Measurements from ENCODE around the gene FAM89B.
"Not testable (repeated sequence)": the region's sequence is repeated elsewhere in the genome, so short reads cannot be mapped to it uniquely, and the experiment has no call there.

Gene FAM89B

GRCh38 chr11:65572356-65573051 is at the start of gene FAM89B:
FAM89B (plus strand) TSS chr11:65572538; CDS start chr11:65572670, 132 bp downstream.
- TF ChIP-seq CTCF (IDR thresholded peaks at IDR 0.05; ENCODE audit: low read depth, low read length, missing control alignments), result no peak
- H3K36me3 ChIP-seq (replicated peaks), result peaks cover 3% of the 10 kb centered on the region
- H3K27me3 ChIP-seq (replicated peaks), result no peaks in the 10 kb centered on the region
- H3K4me3 ChIP-seq (ENCODE audit: low read depth, low read length), result peak within 1 kb of the TSS; percentile 96
- in situ Hi-C loops (cut with HindIII; ENCODE audit: low pct_ligation_motif_present, low sequenced_read_pairs), result no loop called here
- DNase-seq, result peak; percentile 75
- peak within 1 kb of the TSS; percentile 59 for H3K27ac ChIP-seq

- peaks cover 16% of the 10 kb centered on the region for H3K36me3 ChIP-seq (replicated peaks)
- H3K27ac ChIP-seq; in situ Hi-C loops (cut with HindIII; ENCODE audit: low pct_ligation_motif_present, low sequenced_read_pairs); H3K27me3 ChIP-seq (replicated peaks); DNase-seq; H3K4me3 ChIP-seq (ENCODE audit: low read depth, low read length): not testable (repeated sequence)
Observed at GRCh38 chr11:65522718-65523630, 49.4 kb upstream of the FAM89B start.

DNA sequence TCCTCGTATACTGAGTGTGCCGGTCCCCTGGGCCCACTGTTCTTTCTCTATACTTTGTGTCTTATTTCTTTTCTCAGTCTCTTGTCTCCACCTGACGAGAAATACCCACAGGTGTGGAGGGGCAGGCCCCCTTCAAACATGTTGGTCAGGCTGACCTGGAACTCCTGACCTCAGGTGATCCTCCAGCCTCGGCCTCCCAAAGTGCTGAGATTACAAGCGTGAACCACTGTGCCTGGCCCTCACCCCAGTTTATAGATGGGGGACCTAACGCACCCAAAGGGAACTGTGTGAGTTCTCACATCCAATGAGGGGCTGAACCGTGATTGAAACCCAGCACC is 48.7 kb upstream of the FAM89B start:
- H3K27ac ChIP-seq; H3K4me3 ChIP-seq (ENCODE audit: low read depth, low read length); in situ Hi-C loops (cut with HindIII; ENCODE audit: low pct_ligation_motif_present, low sequenced_read_pairs): not testable (repeated sequence)

GRCh38 chr11:65524014-65524740 is 48.2 kb upstream of the FAM89B start:
- in situ Hi-C loops (cut with HindIII; ENCODE audit: low pct_ligation_motif_present, low sequenced_read_pairs), result no loop called here
- DNase-seq, result no peak

More for the DNA sequence above, 48.7 kb upstream of the FAM89B start:
- not testable (repeated sequence) for DNase-seq; H3K27me3 ChIP-seq (replicated peaks)
- peaks cover 20% of the 10 kb centered on the region for H3K36me3 ChIP-seq (replicated peaks)

GRCh38 chr11:65524741-65525545 is 47.4 kb upstream of the FAM89B start, which contains the start of gene SCYL1:
SCYL1 (plus strand) TSS chr11:65525083; CDS start chr11:65525154, 71 bp downstream.
- Histone ChIP-seq H3K27me3 (replicated peaks) (no peaks in the 10 kb centered on the region), H3K27ac (peak within 1 kb of the TSS; percentile 92), H3K36me3 (replicated peaks) (peaks cover 30% of the 10 kb centered on the region), H3K4me3 (ENCODE audit: low read depth, low read length) (peak within 1 kb of the TSS; percentile 86)
- no peak for TF ChIP-seq CTCF (IDR thresholded peaks at IDR 0.05; ENCODE audit: low read depth, low read length, missing control alignments)
- in situ Hi-C loops (cut with HindIII; ENCODE audit: low pct_ligation_motif_present, low sequenced_read_pairs), result no loop called here
- peak; percentile 53 for DNase-seq

More at GRCh38 chr11:65524014-65524740, 48.2 kb upstream of the FAM89B start:
- Histone ChIP-seq H3K27ac (no peak overlapping the region), H3K36me3 (replicated peaks) (peaks cover 23% of the 10 kb centered on the region), H3K27me3 (replicated peaks) (no peaks in the 10 kb centered on the region), H3K4me3 (ENCODE audit: low read depth, low read length) (peak overlapping the region; percentile 40)
- TF ChIP-seq CTCF (IDR thresholded peaks at IDR 0.05; ENCODE audit: low read depth, low read length, missing control alignments), result no peak

Data from brain microvascular endothelial cell (primary cell).